ENCODE measurements around the gene TFCP2L1. TPM values are rescaled to one million over a fixed set of nuclear protein-coding genes. Genes with fewer than 3 reads are reported as not detected.
"Not testable (repeated sequence)": the region's sequence is repeated elsewhere in the genome, so short reads cannot be mapped to it uniquely, and the experiment has no call there.

TFCP2L1 gene
- total RNA-seq, 1 donor: 0.54 TPM

DNA sequence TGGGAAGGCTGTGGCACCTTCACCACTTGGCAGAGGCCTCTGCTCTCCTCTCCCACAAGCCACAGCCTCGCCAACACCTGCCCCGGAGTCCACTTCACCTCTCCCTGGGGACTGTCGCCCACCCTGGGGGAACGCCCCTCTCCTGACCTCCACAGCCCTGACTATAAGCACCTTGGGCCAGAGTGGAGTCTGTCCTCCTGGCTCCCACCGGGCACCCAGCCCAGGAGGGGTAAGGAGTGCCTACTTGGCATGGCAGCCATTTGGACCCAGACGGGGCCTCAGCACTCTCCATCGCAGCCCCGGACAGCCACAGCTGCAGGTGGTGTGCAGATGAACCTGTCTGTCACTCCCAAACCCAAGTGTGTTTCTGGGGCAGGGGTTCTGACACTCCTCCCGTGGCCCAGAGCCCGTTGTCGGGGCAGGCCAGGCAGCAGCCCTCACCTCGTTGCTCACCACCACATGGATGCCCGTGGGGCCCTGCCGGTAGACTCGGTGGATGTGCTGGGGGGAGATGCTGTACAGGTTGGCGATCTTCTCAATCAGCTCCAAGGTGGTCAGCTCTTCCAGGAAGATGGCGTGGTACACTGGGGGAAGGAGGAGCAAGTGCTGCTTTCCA, 53.5 kb downstream of the TFCP2L1 start:
- DNase-seq (ENCODE audit: low read depth in 2 of 3, low spot score in 2 of 3): no peak

DNA sequence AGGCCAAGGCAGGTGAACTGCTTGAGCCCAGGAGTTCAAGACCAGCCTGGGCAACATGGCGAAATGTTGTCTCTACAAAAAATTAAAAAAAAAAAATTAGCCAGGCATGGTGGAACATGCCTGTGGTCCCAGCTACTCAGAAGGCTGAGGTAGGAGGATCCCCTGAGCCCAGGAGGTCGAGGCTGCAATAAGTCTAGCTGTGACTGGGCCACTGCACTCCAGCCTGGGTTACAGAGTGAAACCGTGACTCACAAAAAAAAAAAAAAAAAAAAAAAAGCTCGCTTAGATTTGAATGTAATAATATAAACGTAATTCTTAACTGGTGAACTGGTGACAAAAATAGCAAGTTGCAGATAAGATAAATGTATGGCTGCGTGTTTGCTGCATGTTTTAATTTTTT, 56.5 kb downstream of the TFCP2L1 start:
- no peak for DNase-seq (ENCODE audit: low read depth in 2 of 3, low spot score in 2 of 3)

DNA sequence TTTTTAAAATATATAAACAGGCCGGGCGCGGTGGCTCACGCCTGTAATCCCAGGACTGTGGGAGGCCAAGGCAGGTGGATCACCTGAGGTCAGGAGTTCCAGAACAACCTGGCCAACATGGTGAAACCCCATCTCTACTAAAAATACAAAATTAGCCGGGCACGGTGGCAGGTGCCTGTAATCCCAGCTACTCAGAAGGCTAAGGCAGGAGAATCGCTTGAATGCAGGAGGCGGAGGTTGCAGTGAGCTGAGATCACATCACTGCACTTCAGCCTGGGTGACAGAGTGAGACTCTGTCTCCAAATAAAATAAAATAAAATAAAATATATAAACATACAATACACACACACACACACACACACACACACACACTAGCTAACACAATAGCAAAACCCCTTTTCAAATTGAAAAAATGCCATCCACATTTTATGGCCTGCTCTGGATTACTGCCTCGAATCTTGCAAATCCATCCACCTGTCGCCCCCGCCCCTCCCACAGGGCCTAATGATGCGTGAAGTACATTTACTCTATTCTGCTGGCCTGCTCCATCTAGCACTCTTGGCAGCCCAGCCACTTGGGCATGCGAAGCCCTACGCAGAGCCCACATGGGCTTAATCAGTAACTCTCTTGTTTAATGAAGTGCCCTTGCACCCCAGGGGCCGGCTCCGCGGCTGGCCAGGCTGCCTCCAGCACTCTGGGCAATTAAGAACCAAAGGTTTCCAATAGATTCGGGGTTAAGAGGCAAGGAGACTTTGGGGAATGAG, 57.4 kb downstream of the TFCP2L1 start:
- not testable (repeated sequence) for DNase-seq (ENCODE audit: low read depth in 2 of 3, low spot score in 2 of 3)

DNA sequence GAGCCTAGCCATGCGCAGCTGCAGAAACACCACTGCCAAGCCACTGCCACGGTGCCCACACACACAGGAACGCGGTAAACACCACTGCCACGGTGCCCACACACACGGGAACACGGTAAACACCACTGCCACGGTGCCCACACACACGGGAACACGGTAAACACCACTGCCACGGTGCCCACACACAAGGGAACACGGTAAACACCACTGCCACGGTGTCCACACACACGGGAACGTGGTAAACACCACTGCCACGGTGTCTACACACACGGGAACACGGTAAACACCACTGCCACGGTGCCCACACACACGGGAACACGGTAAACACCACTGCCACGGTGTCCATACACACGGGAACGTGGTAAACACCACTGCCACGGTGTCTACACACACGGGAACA, 59.3 kb downstream of the TFCP2L1 start:
- not testable (repeated sequence) for DNase-seq (ENCODE audit: low read depth in 2 of 3, low spot score in 2 of 3)

DNA sequence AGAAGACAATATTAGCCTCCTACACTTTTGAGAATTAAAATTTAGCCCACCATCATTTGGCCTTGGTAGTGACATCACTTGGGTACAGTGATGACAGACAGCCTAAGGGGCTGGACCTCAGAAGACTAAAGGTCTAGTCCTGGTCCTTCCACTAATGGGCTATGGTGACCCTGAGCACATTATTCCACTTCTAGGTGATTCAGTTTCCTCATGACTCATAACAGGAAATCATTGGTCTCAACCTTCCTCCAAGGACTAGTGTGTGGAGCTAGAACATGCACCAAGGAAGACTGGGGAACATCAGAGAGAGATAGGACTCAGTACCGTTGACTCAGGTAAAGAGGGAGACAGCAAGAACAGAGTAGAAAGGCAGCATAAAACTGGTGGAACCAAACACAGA, 64.0 kb downstream of the TFCP2L1 start:
- DNase-seq (ENCODE audit: low read depth in 2 of 3, low spot score in 2 of 3): no peak

DNA sequence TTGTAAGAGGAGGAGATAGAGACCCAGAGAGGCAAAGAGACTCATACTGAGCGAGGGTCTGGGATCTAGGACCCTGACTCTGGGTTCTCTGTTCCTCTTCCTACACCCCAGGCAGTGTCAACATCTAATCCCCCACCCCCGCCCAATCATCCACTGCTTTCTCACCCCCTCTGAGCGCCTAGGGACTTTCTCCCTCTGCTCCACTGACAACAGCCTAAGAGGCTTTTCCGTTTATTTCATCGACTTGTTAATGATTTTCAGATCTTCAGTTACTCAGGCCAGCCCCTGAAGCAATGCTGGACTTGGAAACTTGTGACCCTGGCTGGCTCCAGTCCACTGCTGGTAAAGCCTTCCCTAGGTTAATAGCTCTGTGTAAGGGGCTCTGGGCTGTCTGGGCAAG, 65.1 kb downstream of the TFCP2L1 start:
- DNase-seq (ENCODE audit: low read depth in 2 of 3, low spot score in 2 of 3): no peak

DNA sequence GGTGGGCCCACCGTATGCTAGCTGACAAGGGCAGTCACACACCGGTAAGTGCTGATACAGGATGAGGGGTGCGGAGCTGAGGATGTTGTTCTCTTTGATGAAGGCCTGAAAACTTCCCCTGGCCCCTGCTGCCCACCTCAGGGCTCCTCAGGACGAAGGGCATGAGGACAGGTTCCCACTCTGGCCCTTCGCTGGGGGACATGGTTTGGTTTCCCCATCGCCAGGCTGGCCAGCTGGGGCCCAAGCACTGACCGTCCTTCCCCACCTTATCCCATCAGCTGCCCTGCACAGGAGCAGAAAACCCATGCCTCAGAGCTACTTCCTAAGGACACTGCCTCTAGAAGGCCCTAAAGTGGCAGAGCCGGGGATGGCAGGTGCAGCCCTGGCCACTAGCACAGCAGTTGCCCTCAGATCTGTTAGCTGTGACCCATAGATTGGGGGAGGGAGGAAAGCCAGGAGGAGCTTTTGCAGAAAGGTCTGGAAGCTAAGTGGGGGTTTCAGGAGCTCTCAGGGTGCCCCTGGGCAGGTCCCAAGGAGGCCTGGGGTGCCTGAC, 66.5 kb downstream of the TFCP2L1 start:
- DNase-seq (ENCODE audit: low read depth in 2 of 3, low spot score in 2 of 3): no peak

DNA sequence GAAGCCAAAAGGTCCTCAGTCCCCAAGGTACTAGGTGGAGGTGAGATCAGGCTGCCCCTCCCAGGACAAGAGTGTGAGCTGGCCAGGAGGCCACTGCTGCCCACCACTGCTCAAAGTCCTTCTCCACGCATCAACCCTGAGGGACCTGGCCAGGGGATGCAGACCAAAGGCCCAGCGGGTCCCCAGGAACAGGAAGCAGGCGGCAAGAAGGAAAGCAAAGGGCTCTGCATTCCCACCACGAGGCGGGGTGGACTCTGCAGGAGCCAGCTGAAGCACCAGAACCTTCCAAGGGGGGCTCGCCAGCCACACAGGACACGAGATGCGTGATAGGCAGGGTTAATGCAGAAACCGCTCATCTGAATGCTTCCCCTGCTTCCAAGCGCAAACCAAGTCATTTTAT, 67.4 kb downstream of the TFCP2L1 start:
- DNase-seq (ENCODE audit: low read depth in 2 of 3, low spot score in 2 of 3): no peak

DNA sequence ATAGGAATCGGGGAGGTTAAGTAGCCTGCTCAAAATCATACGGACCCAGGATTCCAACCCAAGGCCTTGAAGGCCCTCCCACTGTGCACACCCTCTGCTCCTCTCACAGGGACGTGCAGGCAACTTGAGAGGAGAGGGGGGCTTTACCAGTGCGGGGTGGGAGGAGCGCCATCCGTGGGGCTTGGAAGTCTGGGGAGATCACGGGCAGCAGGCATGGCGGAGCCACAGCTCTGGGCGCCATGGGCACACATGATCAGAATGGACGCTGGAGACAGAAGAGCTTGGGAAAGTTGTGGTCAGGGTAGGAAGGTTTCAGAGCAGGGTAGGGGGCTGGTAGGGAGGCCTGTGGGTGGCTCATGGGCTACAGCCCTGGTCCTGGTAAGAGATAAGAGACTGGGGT, 70.7 kb downstream of the TFCP2L1 start:
- DNase-seq (ENCODE audit: low read depth in 2 of 3, low spot score in 2 of 3): no peak

DNA sequence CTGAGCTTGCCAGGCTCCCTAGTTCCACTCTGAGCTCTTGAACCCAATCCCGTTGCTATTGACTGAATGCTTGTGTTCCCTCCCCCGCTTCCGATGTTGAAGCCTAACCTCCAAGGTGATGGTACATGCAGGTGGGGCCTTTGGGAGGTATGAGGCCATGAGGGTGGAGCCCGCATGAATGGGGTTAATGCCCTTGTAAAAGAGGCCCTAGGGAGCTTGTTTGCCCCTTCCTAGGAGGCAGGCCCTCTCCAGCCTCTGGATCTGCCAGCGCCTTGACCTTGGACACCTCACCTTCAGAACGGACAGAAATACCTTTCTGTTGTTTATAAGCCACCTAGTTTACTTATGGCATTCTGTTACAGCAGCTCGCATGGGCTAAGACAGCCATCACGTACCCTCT, 71.6 kb downstream of the TFCP2L1 start:
- DNase-seq (ENCODE audit: low read depth in 2 of 3, low spot score in 2 of 3): no peak

DNA sequence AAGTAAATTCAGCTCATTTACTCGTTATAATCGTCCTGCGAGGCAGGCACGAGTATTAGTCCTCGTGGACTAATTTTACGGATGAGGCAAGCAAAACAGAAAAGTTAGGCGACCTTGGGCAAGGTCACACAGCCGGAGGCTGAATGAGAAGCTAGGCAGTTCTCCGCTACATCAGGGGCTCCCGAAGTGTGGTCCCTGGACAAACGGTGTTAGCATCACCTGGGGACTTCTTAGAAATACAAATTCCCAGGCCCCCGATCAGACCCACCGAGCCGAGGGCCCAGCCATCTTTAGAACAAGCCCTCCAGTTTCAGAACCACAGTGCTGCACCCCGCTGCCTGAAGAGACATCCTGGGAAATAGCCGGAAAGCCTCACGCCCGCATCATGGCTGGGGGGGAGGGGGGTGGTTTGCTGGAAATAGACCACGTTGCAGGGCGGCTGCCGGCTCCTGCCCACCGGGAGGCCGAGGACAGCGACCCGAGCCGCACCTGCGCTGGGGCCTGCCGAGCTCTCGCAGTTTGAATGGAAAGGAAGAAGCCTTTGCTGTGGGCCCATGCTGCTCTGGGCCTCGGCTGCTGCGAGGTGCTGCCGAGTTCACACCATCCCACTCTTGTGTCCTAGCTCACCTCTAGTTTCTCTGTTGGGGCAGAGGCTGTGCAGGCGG, 72.2 kb downstream of the TFCP2L1 start:
- DNase-seq (ENCODE audit: low read depth in 2 of 3, low spot score in 2 of 3): no peak

DNA sequence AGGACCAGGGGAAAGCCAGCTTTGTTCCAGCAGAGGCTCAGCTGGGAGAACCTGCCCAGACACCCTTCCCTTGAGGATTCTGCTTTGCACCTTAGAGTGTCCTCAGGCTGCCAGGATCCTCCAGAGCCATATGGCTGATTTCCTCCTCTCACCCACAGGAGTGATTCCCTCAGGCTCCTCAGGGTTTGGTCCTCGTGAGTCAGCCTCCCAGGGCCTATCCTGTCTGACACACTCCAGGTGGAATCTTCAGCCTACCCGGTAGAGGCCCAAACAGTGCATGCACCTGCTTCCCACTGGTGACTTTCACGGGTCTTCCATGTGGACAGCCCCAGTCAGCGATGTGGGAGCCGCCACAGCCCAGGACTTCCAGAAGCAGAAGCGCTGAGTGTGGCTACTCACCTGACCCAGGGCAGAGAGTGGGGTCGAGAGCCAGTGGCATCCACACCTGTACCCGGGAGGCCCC, 73.3 kb downstream of the TFCP2L1 start:
- DNase-seq (ENCODE audit: low read depth in 2 of 3, low spot score in 2 of 3): no peak

DNA sequence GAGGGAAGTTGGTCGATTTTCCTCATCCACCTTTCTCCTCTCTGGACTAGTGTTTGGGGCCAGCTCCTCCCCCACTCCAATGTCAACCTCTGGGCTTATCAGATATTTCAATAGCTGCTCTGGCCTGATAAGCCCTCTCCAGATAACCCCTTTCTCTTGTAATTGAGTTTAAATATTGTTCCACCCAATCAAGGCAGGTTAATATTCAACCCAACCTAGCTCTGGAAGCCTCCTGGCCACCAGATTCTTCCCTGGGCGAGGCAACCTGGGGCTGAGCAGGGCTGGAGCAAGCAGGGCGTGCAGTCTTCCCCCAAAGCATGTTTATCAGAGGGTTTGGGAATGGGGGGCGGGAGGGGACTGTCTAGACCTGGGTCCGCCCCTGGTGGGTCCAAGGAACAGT, 73.8 kb downstream of the TFCP2L1 start:
- DNase-seq (ENCODE audit: low read depth in 2 of 3, low spot score in 2 of 3): no peak

DNA sequence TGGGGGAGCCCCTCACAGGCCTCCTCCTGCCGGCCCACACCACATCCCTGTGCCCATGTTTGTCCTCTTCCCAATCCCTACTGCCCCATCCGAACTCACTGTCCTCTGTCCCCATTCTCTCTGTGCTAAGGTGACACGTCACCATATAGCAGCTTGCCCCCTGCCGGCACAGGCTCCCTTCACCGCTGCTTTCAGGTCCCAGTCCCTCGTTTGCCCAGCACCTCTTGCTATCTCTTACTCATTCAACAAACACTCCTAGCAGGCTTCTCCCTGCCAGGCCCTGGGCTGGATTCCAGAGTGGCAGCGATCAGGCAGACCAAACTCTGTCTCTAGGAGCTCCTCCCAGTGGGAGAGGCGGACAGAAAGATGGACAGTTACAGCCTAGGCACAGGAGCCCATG, 74.3 kb downstream of the TFCP2L1 start:
- no peak for DNase-seq (ENCODE audit: low read depth in 2 of 3, low spot score in 2 of 3)

DNA sequence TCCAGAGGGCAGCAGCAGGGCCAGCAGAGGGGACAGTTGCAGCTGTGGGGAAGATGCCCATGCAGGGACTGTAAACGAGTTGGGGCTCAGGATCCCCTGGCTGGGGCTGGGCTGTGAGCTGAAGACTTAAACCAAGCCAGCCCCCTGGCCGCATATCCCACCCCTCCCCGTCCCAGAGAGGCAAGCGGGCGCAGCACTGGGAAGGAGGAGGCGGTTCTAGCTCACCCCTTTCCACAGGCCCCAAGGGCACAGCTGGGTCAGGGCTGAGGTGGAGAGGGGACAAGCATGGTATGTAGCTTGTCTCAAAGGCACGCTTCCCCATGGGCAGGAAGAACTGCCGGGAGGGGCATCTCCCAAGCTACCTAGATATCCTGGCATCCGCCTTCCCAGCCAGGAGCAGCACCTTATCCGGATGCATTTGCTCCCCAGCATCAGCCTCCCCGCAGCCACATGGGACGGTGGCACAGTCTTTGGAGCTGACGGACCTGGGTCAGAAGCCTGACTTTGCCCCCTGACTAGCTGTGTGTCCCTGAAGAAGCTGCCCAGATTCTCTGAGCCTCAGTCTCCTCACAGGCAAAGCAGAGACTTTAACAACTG, 75.9 kb downstream of the TFCP2L1 start:
- no peak for DNase-seq (ENCODE audit: low read depth in 2 of 3, low spot score in 2 of 3)

DNA sequence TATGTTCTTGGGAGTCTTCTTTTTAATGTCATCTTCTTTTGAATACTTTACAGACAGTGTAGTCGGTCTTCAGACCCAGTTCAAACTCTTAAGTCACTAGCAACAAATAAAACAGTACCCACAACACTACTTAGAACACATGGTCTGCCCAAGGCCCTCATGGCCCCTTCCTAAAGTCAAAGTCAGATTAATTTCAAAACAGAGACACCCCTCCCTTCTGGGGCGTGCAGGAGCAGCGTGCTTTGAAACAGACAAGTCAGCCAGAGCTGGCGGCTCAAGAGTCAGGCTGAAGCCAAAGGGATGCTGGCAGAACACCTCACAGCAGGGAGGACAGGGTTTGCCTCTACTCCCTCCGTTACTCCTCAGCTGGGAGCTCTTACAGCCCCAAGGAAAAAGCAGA, 77.5 kb downstream of the TFCP2L1 start:
- DNase-seq (ENCODE audit: low read depth in 2 of 3, low spot score in 2 of 3): no peak

DNA sequence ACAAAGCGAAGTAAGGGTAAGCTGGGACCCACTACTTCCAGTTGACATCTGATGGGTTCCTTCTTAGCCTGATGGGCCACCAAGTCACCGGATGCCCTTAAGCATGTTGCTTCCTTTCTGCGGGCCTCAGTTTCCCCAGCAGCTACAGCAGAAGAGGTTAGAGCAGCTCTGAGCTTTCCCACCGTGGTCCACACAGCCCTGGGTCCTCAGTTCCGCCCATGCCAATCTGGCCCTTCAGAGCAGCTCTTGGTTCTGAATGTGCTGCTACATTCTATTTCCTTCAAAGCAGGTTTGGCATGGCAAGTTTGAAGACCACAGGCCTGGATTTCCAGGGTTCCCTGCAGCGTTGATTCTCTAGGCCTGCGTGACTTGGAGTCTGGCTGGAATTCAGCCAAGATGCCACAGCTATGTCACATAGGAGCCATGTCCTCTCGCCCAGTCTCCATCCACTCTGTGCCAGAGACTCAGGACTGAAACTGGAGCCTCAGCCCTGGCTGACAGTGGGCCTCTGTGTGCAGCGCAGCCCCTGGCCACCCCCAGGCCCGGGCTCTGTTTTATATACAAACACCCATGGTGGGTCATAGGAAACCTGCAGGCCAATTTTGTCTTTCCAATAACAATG, 79.6 kb downstream of the TFCP2L1 start:
- no peak for DNase-seq (ENCODE audit: low read depth in 2 of 3, low spot score in 2 of 3)

DNA sequence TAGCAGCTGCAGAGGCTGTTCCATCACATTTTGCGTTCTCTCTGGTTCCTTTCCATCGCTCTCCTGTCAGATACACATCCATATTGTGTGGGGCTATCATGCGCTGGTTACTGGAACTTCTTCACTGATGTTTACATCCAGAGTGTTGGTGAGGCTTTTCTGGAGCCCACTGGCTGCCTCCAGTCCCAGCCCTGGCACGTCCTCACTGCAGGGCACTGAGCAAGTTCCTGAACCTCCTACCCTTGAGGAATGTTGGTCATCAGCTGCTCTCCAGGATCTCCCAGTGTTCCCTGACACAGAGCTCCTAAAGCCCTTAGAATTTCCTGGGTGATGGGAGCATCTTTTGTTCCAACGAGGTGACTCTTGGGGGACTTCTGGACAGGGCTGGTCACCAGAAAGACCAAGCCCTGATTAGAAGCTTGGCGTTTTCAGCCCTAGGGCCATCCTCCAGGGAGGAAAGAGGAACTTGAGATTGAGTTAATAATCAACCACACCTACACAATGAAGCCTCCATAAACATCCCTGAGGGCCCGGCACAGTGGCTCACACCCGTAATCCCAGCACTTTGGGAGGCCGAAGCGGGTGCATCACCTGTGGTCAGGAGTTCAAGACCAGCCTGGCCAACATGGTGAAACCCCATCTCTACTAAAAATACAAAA, 81.3 kb downstream of the TFCP2L1 start:
- no peak for DNase-seq (ENCODE audit: low read depth in 2 of 3, low spot score in 2 of 3)

DNA sequence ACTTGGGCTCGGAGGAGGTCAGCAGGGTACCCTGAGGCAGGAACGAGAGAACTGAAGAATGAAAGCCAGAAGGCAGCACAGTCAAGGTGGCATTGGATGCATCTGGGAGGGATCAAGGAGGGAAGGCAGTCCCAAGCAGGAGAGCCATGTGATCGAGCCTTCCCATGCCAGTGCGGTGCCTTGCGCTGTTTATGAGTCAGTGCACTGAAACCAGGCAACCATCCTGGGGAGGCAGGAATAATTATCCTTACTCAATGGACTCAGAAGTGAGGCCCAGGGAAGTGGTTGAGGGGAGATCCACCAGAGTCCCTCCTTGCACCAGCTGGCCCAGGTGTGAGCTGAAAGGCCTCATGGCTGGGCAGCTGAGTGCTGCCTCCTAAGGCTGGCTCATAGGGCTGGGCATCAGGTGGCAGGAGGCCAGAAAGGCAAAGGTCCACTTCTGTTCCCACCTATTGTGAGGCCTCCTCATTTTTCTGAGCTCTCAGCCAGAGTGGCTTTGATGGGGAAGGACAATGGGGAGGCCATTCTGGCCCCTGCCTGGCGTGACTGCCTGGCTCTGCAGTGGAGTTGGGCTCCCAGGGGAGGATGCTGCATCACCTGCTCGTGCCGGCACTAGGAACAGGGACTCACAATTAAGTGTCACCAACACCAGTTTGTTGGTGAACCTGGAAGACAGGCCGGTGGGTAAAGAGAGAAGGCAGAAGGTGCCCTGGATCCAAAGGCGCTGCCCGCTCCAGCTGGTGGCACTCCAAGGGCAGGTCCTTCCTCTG, 82.3 kb downstream of the TFCP2L1 start:
- DNase-seq (ENCODE audit: low read depth in 2 of 3, low spot score in 2 of 3): no peak

DNA sequence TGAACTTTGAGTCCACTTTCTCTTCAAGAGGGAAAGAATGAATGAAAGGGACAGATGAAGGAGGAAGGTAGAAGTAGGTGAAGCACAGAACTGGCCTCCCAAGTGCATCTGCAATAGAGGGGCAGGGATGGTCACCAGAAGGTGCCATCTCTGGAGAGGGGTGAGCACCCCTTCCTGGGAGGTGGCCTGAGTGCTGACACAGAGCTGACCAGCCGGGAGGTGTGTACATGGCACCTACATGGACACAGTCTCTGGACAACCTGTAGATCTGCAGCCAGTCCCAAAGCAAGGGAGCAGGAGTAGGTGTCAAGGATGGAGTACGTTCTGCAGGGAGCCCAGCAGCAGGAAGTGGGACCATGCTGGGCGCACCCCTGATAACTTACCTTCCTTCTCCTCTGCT, 83.2 kb downstream of the TFCP2L1 start:
- no peak for DNase-seq (ENCODE audit: low read depth in 2 of 3, low spot score in 2 of 3)
